A549 (cell line): Measurements from ENCODE around the gene ALDH1L1. TPM values are rescaled to one million over a fixed set of nuclear protein-coding genes. Genes with fewer than 3 reads are reported as not detected.

ENCODE experiments used
- ATAC-seq, 2 experiments: fragments of 200-7000 bp in 1 of 2; fragments of >200 bp in 1 of 2; cut with Nextera tagmentation in 1 of 2; cut with Tn5 transposase in 1 of 2; 3 replicates each; pipeline versions ENCODE4 v1.8.0 to v1.9.1; 2018 to 2020; ENCODE audit warnings: mild to moderate bottlenecking in 1 of 2, moderate library complexity in 1 of 2
- CTCF ChIA-PET: fragments of 300-600 bp; sonication (Branson Sonifier 250); formaldehyde crosslinking; extraction: SDS; loops from one replicate; lab custom pipeline; 2021; ENCODE audit warnings: antibody characterized with exemption, inconsistent platforms; lab: Yijun Ruan, JAX
- POLR2A ChIA-PET: fragments of 350-600 bp; formaldehyde crosslinking; extraction: SDS; loops from one replicate; lab custom pipeline; 2021; ENCODE audit warnings: antibody characterized with exemption, inconsistent platforms; lab: Yijun Ruan, JAX
- DNase-seq, 2 experiments: peaks; one replicate each; pipeline versions ENCODE4 v3.0.0 to v3.0.0-alpha.2; 2011 to 2016; ENCODE audit warnings: low read depth in 1 of 2, low spot score in 1 of 2
- FAIRE-seq: peaks from 2 replicates; lab custom pipeline; 2011; peaks lifted over from hg19 to GRCh38; lab: Jason Lieb, UNC
- H3K27ac ChIP-seq, 2 experiments: fragments of >200 bp; sonication (Bioruptor Twin); formaldehyde crosslinking; 3 replicates each; pipeline ENCODE4 v1.5.1; 2016 to 2017
- H3K4me1 ChIP-seq: fragments of >200 bp; sonication (Bioruptor Twin); formaldehyde crosslinking; 3 replicates; pipeline ENCODE4 v1.6.1; 2016
- H3K4me2 ChIP-seq: fragments of >200 bp; sonication (Bioruptor Twin); formaldehyde crosslinking; 3 replicates; pipeline ENCODE4 v1.6.1; 2016
- H3K4me3 ChIP-seq: fragments of >200 bp; sonication (Bioruptor Twin); formaldehyde crosslinking; 3 replicates; pipeline ENCODE4 v1.5.1; 2016
- H3K9me3 ChIP-seq: fragments of >200 bp; sonication (Bioruptor Twin); formaldehyde crosslinking; 3 replicates; pipeline ENCODE4 v1.6.1; 2016
- CBX2 ChIP-seq: fragments of 200-600 bp; sonication (generic); IDR thresholded peaks from 2 replicates; pipeline ENCODE4 v1.6.1; 2016; ENCODE audit warnings: low read depth, mild to moderate bottlenecking, borderline replicate concordance
- CHD2 ChIP-seq: fragments of 150-350 bp; IDR thresholded peaks from 2 replicates; pipeline ENCODE4 v1.6.1; 2014; ENCODE audit warnings: low read length; ENCODE audit not compliant: partially characterized antibody
- CHD4 ChIP-seq: fragments of 200-600 bp; sonication (generic); IDR thresholded peaks from 2 replicates; pipeline ENCODE4 v1.6.1; 2016; ENCODE audit warnings: antibody characterized with exemption, mild to moderate bottlenecking, borderline replicate concordance
- CTCF ChIP-seq: fragments of >200 bp; sonication (Bioruptor Twin); formaldehyde crosslinking; IDR thresholded peaks from 3 replicates; pipeline ENCODE4 v1.5.1; 2016
- EHF ChIP-seq: fragments of 250-450 bp; sonication (Bioruptor Pico); IDR thresholded peaks from 2 replicates; pipeline ENCODE4 v1.5.0; 2020; ENCODE audit warnings: mild to moderate bottlenecking
- EHMT2 ChIP-seq: fragments of 200-600 bp; sonication (generic); IDR thresholded peaks from 2 replicates; pipeline ENCODE4 v1.6.1; 2016; ENCODE audit warnings: antibody characterized with exemption, low read depth, mild to moderate bottlenecking, moderate library complexity
- GATA3 ChIP-seq: IDR thresholded peaks from 2 replicates; pipeline ENCODE4 v1.6.1; 2012; ENCODE audit warnings: borderline replicate concordance
- HDAC2 ChIP-seq: fragments of 200-600 bp; sonication (generic); IDR thresholded peaks from 2 replicates; pipeline ENCODE4 v1.6.1; 2016
- HEYL ChIP-seq: fragments of 250-450 bp; sonication (Bioruptor Pico); IDR thresholded peaks from 2 replicates; pipeline ENCODE4 v1.8.0; 2021; ENCODE audit warnings: mild to moderate bottlenecking, moderate library complexity
- HOXB13 ChIP-seq: fragments of 250-450 bp; sonication (Bioruptor Pico); IDR thresholded peaks from 2 replicates; pipeline ENCODE4 v1.5.0; 2020; ENCODE audit warnings: low read depth, mild to moderate bottlenecking, moderate library complexity
- HOXB5 ChIP-seq: fragments of 250-450 bp; sonication (Bioruptor Pico); IDR thresholded peaks from 2 replicates; pipeline ENCODE4 v1.5.0; 2020; ENCODE audit warnings: mild to moderate bottlenecking, moderate library complexity
- JUNB ChIP-seq: fragments of >200 bp; sonication (Bioruptor Twin); formaldehyde crosslinking; IDR thresholded peaks from 2 replicates; pipeline ENCODE4 v1.6.1; 2016
- KDM1A ChIP-seq: fragments of 200-600 bp; sonication (generic); IDR thresholded peaks from 2 replicates; pipeline ENCODE4 v1.6.1; 2016; ENCODE audit warnings: low read depth, mild to moderate bottlenecking
- KDM5A ChIP-seq: fragments of 200-600 bp; sonication (generic); IDR thresholded peaks from 2 replicates; pipeline ENCODE4 v1.6.1; 2016; ENCODE audit warnings: antibody characterized with exemption, mild to moderate bottlenecking
- MAZ ChIP-seq: fragments of 150-350 bp; IDR thresholded peaks from 2 replicates; pipeline ENCODE4 v1.6.1; 2014; ENCODE audit warnings: antibody characterized with exemption, low read depth, low read length, borderline replicate concordance
- PBX3 ChIP-seq: IDR thresholded peaks from 2 replicates; pipeline ENCODE4 v1.6.1; 2012
- RCOR1 ChIP-seq: fragments of 150-350 bp; IDR thresholded peaks from 2 replicates; pipeline ENCODE4 v1.6.1; 2014; ENCODE audit warnings: antibody characterized with exemption, low read length, low read depth
- REST ChIP-seq: fragments of 200-600 bp; sonication (generic); IDR thresholded peaks from 2 replicates; pipeline ENCODE4 v1.6.1; 2016; ENCODE audit warnings: antibody characterized with exemption, mild to moderate bottlenecking, moderate library complexity
- RFX5 ChIP-seq: fragments of 450-650 bp; IDR thresholded peaks from 2 replicates; pipeline ENCODE4 v1.7.1; 2014; ENCODE audit warnings: antibody characterized with exemption, mild to moderate bottlenecking, moderate library complexity
- RNF2 ChIP-seq: fragments of 200-600 bp; sonication (generic); IDR thresholded peaks from 2 replicates; pipeline ENCODE4 v1.6.1; 2016; ENCODE audit warnings: low read depth, mild to moderate bottlenecking, antibody characterized with exemption, moderate library complexity, borderline replicate concordance
- SMC3 ChIP-seq: fragments of >200 bp; sonication (Bioruptor Twin); formaldehyde crosslinking; IDR thresholded peaks from 3 replicates; pipeline ENCODE4 v1.6.1; 2018; ENCODE audit warnings: inconsistent platforms
- TFCP2L1 ChIP-seq: fragments of 250-450 bp; sonication (Bioruptor Pico); IDR thresholded peaks from 2 replicates; pipeline ENCODE4 v1.5.0; 2021; ENCODE audit warnings: mild to moderate bottlenecking
- TP53 ChIP-seq: fragments of 250-450 bp; sonication (Bioruptor Pico); IDR thresholded peaks from 2 replicates; pipeline ENCODE4 v1.5.0; 2021; ENCODE audit warnings: mild to moderate bottlenecking, moderate library complexity
- ZC3H11A ChIP-seq: fragments of 450-650 bp; IDR thresholded peaks from 2 replicates; pipeline ENCODE4 v1.6.1; 2014; ENCODE audit warnings: antibody characterized with exemption, mild to moderate bottlenecking
- ZFP36 ChIP-seq: fragments of 450-650 bp; IDR thresholded peaks from 2 replicates; pipeline ENCODE4 v1.6.1; 2014; ENCODE audit warnings: borderline replicate concordance; ENCODE audit not compliant: partially characterized antibody
- ZNF302 ChIP-seq: fragments of 250-450 bp; sonication (Bioruptor Pico); IDR thresholded peaks from 2 replicates; pipeline ENCODE4 v1.9.0; 2021; ENCODE audit warnings: inconsistent platforms, mild to moderate bottlenecking, moderate library complexity
- WGBS: methylation state at CpG from one replicate; pipeline ENCODE4 v1.1.6; 2017; ENCODE audit errors: missing lambda C conversion rate; 5-methylcytosine and 5-hydroxymethylcytosine counted together
- polyA plus RNA-seq, 4 experiments: library from polyadenylated mRNA; depleted of rRNA in 3 of 4; stranded (reverse); fragments of >200 nt; fragmentation: RNase III in 1 of 4; extraction: RNeasy Plus Mini Kit Qiagen cat#74134 plus additional on column Dnase treatment in 1 of 4; gene quantifications; 2 replicates in 3 of 4; 3 replicates in 1 of 4; pipeline ENCODE4 v1.2.3, GENCODE V29; 2011 to 2017
- TF ChIP-seq, protein P1 (sequence below): fragments of 450-650 bp; IDR thresholded peaks from 2 replicates; pipeline ENCODE4 v1.6.1; 2014; ENCODE audit warnings: antibody characterized with exemption

ALDH1L1 gene
- polyA plus RNA-seq, 2 of the 4 experiments (the other 2 are of a cell fraction), result 0.14 to 0.18 TPM

GRCh38 chr3:126127904-126128303 is 52.5 kb downstream of the ALDH1L1 start:
- ATAC-seq, result no peak
- DNase-seq, result no peak
- H3K4me2 ChIP-seq, result no peak overlapping the region
- WGBS, result 65% methylated on average over 3 of the region's 7 CpGs
- H3K27ac ChIP-seq, result no peak overlapping the region
- no peak for TF ChIP-seq HDAC2
- no peak for TF ChIP-seq HOXB5 (CRISPR knock-in tag)
- TF ChIP-seq REST, result no peak
- TF ChIP-seq RFX5, result no peak
- TF ChIP-seq EHMT2, result no peak
- TF ChIP-seq JUNB, result no peak
- TF ChIP-seq KDM5A, result no peak
- TF ChIP-seq SMC3, result no peak
- TF ChIP-seq HOXB13 (CRISPR knock-in tag), result no peak
- TF ChIP-seq ZFP36, result no peak
- TF ChIP-seq ZC3H11A, result no peak
- TF ChIP-seq TP53, result no peak
- no peak for TF ChIP-seq KDM1A
- no peak for TF ChIP-seq RNF2
- TF ChIP-seq EHF, result no peak
- TF ChIP-seq CHD4, result no peak
- no peak for TF ChIP-seq PBX3
- TF ChIP-seq CTCF, result no peak
- no peak for TF ChIP-seq RCOR1
- no peak for TF ChIP-seq MAZ
- no peak for FAIRE-seq
- ChIA-PET CTCF (interaction anchor here (1.2 kb wide), 1 partner anchor 21 kb away, joined by 3 read pairs; no protein-coding TSS in a partner anchor), POLR2A (no interaction called here)
- no peaks in the 10 kb centered on the region for H3K9me3 ChIP-seq
- no peaks in the 10 kb centered on the region for H3K4me1 ChIP-seq
- H3K4me3 ChIP-seq, result no peak overlapping the region

DNA sequence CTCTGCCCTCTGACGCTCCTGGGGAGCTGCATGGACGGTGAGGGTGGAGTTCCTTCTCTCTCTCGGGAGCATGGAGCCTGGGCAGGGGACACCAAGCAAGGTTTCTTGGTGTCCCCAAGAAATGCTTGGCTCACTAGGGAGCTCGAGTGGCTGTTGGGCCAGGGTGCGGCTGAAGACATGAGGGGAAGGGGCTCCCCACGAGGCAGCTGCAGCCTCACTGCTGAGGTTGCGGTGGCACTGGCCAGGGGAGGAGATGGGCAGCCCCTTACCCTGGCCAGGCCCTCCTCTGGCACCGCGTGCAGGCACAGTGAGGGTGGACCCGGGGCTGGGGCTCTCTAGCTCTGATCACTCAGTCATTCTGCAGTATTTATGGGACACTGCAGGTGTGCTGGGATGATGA is 52.9 kb downstream of the ALDH1L1 start:
- Histone ChIP-seq H3K27ac (no peak overlapping the region), H3K4me1 (no peaks in the 10 kb centered on the region)
- FAIRE-seq, result no peak
- TF ChIP-seq CTCF (no peak), MAZ (no peak), ZNF302 (CRISPR knock-in tag) (no peak), HEYL (CRISPR knock-in tag) (no peak), CBX2 (no peak), GATA3 (no peak), CHD2 (no peak), TFCP2L1 (CRISPR knock-in tag) (no peak)
- TF ChIP-seq, protein P1, sequence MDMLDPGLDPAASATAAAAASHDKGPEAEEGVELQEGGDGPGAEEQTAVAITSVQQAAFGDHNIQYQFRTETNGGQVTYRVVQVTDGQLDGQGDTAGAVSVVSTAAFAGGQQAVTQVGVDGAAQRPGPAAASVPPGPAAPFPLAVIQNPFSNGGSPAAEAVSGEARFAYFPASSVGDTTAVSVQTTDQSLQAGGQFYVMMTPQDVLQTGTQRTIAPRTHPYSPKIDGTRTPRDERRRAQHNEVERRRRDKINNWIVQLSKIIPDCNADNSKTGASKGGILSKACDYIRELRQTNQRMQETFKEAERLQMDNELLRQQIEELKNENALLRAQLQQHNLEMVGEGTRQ, result no peak
- TF ChIP-seq, all 56 proteins: peak for 0
- Histone ChIP-seq H3K4me2 (no peak overlapping the region), H3K4me3 (no peak overlapping the region), H3K9me3 (no peaks in the 10 kb centered on the region)
- ChIA-PET CTCF (interaction anchor here (1.2 kb wide), 1 partner anchor 21 kb away, joined by 3 read pairs; no protein-coding TSS in a partner anchor), POLR2A (no interaction called here)
- ATAC-seq (no peak), DNase-seq (no peak)
- 71% methylated on average over 7 of the region's 10 CpGs for WGBS
